ENCODE data around the gene KLHDC8B. TPM values are rescaled to one million over a fixed set of nuclear protein-coding genes. Genes with fewer than 3 reads are reported as not detected.

Gene KLHDC8B
- total and polyA plus RNA-seq, 2 donors, result 9.4 to 24.4 TPM

GRCh38 chr3:49163609-49164008, 7.8 kb upstream of the KLHDC8B start:
- WGBS, result 96% methylated on average over 8 of the region's 8 CpGs
- peaks cover 33 to 34% of the 10 kb centered on the region in 2 donors for H3K36me3 ChIP-seq (ENCODE audit: control insufficient read depth in 2 of 2, insufficient read depth in 2 of 2, low read length in 1 of 2)
- no peak overlapping the region for H3K4me3 ChIP-seq (ENCODE audit: low read length in 2 of 2)
- H3K27ac ChIP-seq (ENCODE audit: low read depth in 1 of 2, low read length in 1 of 2), result no peak overlapping the region
- peaks cover 0 to 9% of the 10 kb centered on the region in 2 donors for H3K9me3 ChIP-seq (ENCODE audit: control insufficient read depth in 2 of 2, insufficient read depth in 1 of 2, low read length in 1 of 2)
- H3K4me1 ChIP-seq (ENCODE audit: control insufficient read depth in 2 of 2, insufficient read depth in 2 of 2, low read length in 2 of 2), result peaks cover 17 to 35% of the 10 kb centered on the region in 2 donors
- peaks cover 0 to 6% of the 10 kb centered on the region in 2 donors for H3K27me3 ChIP-seq (ENCODE audit: control insufficient read depth in 2 of 2, insufficient read depth in 1 of 2, low read length in 1 of 2)
- no peak for DNase-seq (ENCODE audit: low read depth in 6 of 9, low spot score in 9 of 9)

- Histone ChIP-seq H3K36me3 (ENCODE audit: control insufficient read depth in 2 of 2, insufficient read depth in 2 of 2, low read length in 1 of 2) (peaks cover 33 to 34% of the 10 kb centered on the region in 2 donors), H3K4me1 (ENCODE audit: control insufficient read depth in 2 of 2, insufficient read depth in 2 of 2, low read length in 2 of 2) (peaks cover 17 to 35% of the 10 kb centered on the region in 2 donors), H3K27ac (ENCODE audit: low read depth in 1 of 2, low read length in 1 of 2) (no peak overlapping the region), H3K9me3 (ENCODE audit: control insufficient read depth in 2 of 2, insufficient read depth in 1 of 2, low read length in 1 of 2) (peaks cover 0 to 9% of the 10 kb centered on the region in 2 donors), H3K4me3 (ENCODE audit: low read length in 2 of 2) (peak overlapping the region; percentile 89), H3K27me3 (ENCODE audit: control insufficient read depth in 2 of 2, insufficient read depth in 1 of 2, low read length in 1 of 2) (peaks cover 0 to 6% of the 10 kb centered on the region in 2 donors)
- 69% methylated on average over 6 of the region's 6 CpGs for WGBS
- DNase-seq (ENCODE audit: low read depth in 6 of 9, low spot score in 9 of 9), result no peak
Observed at GRCh38 chr3:49164983-49165720, 6.2 kb upstream of the KLHDC8B start.

GRCh38 chr3:49165771-49166751, 5.3 kb upstream of the KLHDC8B start, which contains the start of gene CCDC71:
CCDC71 (minus strand) TSS chr3:49166331; CDS start chr3:49164208, 2,123 bp downstream.
- peaks cover 0 to 9% of the 10 kb centered on the region in 2 donors for H3K9me3 ChIP-seq (ENCODE audit: control insufficient read depth in 2 of 2, insufficient read depth in 1 of 2, low read length in 1 of 2)
- H3K27me3 ChIP-seq (ENCODE audit: control insufficient read depth in 2 of 2, insufficient read depth in 1 of 2, low read length in 1 of 2), result peaks cover 0 to 7% of the 10 kb centered on the region in 2 donors
- H3K4me1 ChIP-seq (ENCODE audit: control insufficient read depth in 2 of 2, insufficient read depth in 2 of 2, low read length in 2 of 2), result peaks cover 21 to 41% of the 10 kb centered on the region in 2 donors
- H3K27ac ChIP-seq (ENCODE audit: low read depth in 1 of 2, low read length in 1 of 2), result peak within 1 kb of the TSS; percentile 51 to 71
- DNase-seq (ENCODE audit: low read depth in 6 of 9, low spot score in 9 of 9), result peak in 7 of 9 donors; percentile 47 to 85 (median 65)
- WGBS, result 8% methylated on average over 69 of the region's 69 CpGs
- peaks cover 32 to 34% of the 10 kb centered on the region in 2 donors for H3K36me3 ChIP-seq (ENCODE audit: control insufficient read depth in 2 of 2, insufficient read depth in 2 of 2, low read length in 1 of 2)
- peak within 1 kb of the TSS; percentile 89 for H3K4me3 ChIP-seq (ENCODE audit: low read length in 2 of 2)

GRCh38 chr3:49166752-49167556, 4.4 kb upstream of the KLHDC8B start:
- Histone ChIP-seq H3K4me1 (ENCODE audit: control insufficient read depth in 2 of 2, insufficient read depth in 2 of 2, low read length in 2 of 2) (peaks cover 22 to 44% of the 10 kb centered on the region in 2 donors), H3K27me3 (ENCODE audit: control insufficient read depth in 2 of 2, insufficient read depth in 1 of 2, low read length in 1 of 2) (peaks cover 0 to 16% of the 10 kb centered on the region in 2 donors), H3K27ac (ENCODE audit: low read depth in 1 of 2, low read length in 1 of 2) (no peak overlapping the region), H3K4me3 (ENCODE audit: low read length in 2 of 2) (peak overlapping the region in 1 of 2 donors; percentile 51), H3K36me3 (ENCODE audit: control insufficient read depth in 2 of 2, insufficient read depth in 2 of 2, low read length in 1 of 2) (peaks cover 23 to 26% of the 10 kb centered on the region in 2 donors), H3K9me3 (ENCODE audit: control insufficient read depth in 2 of 2, insufficient read depth in 1 of 2, low read length in 1 of 2) (peaks cover 0 to 9% of the 10 kb centered on the region in 2 donors)
- WGBS, result 97% methylated on average over 6 of the region's 6 CpGs
- DNase-seq (ENCODE audit: low read depth in 6 of 9, low spot score in 9 of 9), result no peak

- 21% methylated on average over 1 of the region's 1 CpG for WGBS
- Histone ChIP-seq H3K27ac (ENCODE audit: low read depth in 1 of 2, low read length in 1 of 2) (peak overlapping the region in 1 of 2 donors; percentile 48), H3K4me3 (ENCODE audit: low read length in 2 of 2) (peak overlapping the region; percentile 57 to 58), H3K27me3 (ENCODE audit: control insufficient read depth in 2 of 2, insufficient read depth in 1 of 2, low read length in 1 of 2) (peaks cover 0 to 19% of the 10 kb centered on the region in 2 donors), H3K4me1 (ENCODE audit: control insufficient read depth in 2 of 2, insufficient read depth in 2 of 2, low read length in 2 of 2) (peaks cover 9 to 20% of the 10 kb centered on the region in 2 donors), H3K9me3 (ENCODE audit: control insufficient read depth in 2 of 2, insufficient read depth in 1 of 2, low read length in 1 of 2) (peaks cover 0 to 9% of the 10 kb centered on the region in 2 donors), H3K36me3 (ENCODE audit: control insufficient read depth in 2 of 2, insufficient read depth in 2 of 2, low read length in 1 of 2) (no peaks in the 10 kb centered on the region)
- no peak for DNase-seq (ENCODE audit: low read depth in 6 of 9, low spot score in 9 of 9)
Observed at GRCh38 chr3:49170744-49171118, 667 bp upstream of the KLHDC8B start.

- WGBS, result 69% methylated on average over 7 of the region's 7 CpGs
- peaks cover 0 to 17% of the 10 kb centered on the region in 2 donors for H3K27me3 ChIP-seq (ENCODE audit: control insufficient read depth in 2 of 2, insufficient read depth in 1 of 2, low read length in 1 of 2)
- H3K36me3 ChIP-seq (ENCODE audit: control insufficient read depth in 2 of 2, insufficient read depth in 2 of 2, low read length in 1 of 2), result no peaks in the 10 kb centered on the region
- H3K27ac ChIP-seq (ENCODE audit: low read depth in 1 of 2, low read length in 1 of 2), result peak overlapping the region; percentile 43
- DNase-seq (ENCODE audit: low read depth in 6 of 9, low spot score in 9 of 9), result no peak
- H3K4me1 ChIP-seq (ENCODE audit: control insufficient read depth in 2 of 2, insufficient read depth in 2 of 2, low read length in 2 of 2), result peaks cover 6 to 13% of the 10 kb centered on the region in 2 donors
- peaks cover 0 to under 1% of the 10 kb centered on the region in 2 donors for H3K9me3 ChIP-seq (ENCODE audit: control insufficient read depth in 2 of 2, insufficient read depth in 1 of 2, low read length in 1 of 2)
- H3K4me3 ChIP-seq (ENCODE audit: low read length in 2 of 2), result peak overlapping the region; percentile 57 to 58
Observed at GRCh38 chr3:49171775-49172500, 540 bp downstream of the KLHDC8B start.

- Histone ChIP-seq H3K36me3 (ENCODE audit: control insufficient read depth in 2 of 2, insufficient read depth in 2 of 2, low read length in 1 of 2) (no peaks in the 10 kb centered on the region), H3K27me3 (ENCODE audit: control insufficient read depth in 2 of 2, insufficient read depth in 1 of 2, low read length in 1 of 2) (peaks cover 0 to 14% of the 10 kb centered on the region in 2 donors), H3K9me3 (ENCODE audit: control insufficient read depth in 2 of 2, insufficient read depth in 1 of 2, low read length in 1 of 2) (no peaks in the 10 kb centered on the region), H3K4me3 (ENCODE audit: low read length in 2 of 2) (peak overlapping the region in 1 of 2 donors; percentile 58), H3K4me1 (ENCODE audit: control insufficient read depth in 2 of 2, insufficient read depth in 2 of 2, low read length in 2 of 2) (peaks cover 6 to 13% of the 10 kb centered on the region in 2 donors), H3K27ac (ENCODE audit: low read depth in 1 of 2, low read length in 1 of 2) (no peak overlapping the region)
- no peak for DNase-seq (ENCODE audit: low read depth in 6 of 9, low spot score in 9 of 9)
- WGBS, result 94% methylated on average over 7 of the region's 7 CpGs
Observed at GRCh38 chr3:49172551-49173041, 1.2 kb downstream of the KLHDC8B start.

Measured in thymus (tissue), 11 donors.